Activated CD8-positive, alpha-beta T cell treated with anti-CD3 and anti-CD28 coated beads for 36 hours (primary cell): Measurements from ENCODE around the gene OSBPL7. TPM values are rescaled to one million over a fixed set of nuclear protein-coding genes. Genes with fewer than 3 reads are reported as not detected.
A peak's percentile ranks its signal among the peaks of the same experiment; 100 is the strongest.

Experiments
- ATAC-seq: fragments of 200-7000 bp; cut with Tn5 transposase; one replicate; pipeline ENCODE4 v1.10.0; 2021; ENCODE audit warnings: mild to moderate bottlenecking, moderate library complexity
- CTCF ChIA-PET: fragments of 350-600 bp; sonication (Branson Sonifier 250); formaldehyde crosslinking; loops from one replicate; lab custom pipeline; 2021; ENCODE audit warnings: antibody characterized with exemption; lab: Charles Lee
- POLR2A ChIA-PET: fragments of 350-600 bp; sonication (Branson Sonifier 250); formaldehyde crosslinking; loops from one replicate; lab custom pipeline; 2021; ENCODE audit warnings: antibody characterized with exemption; lab: Charles Lee
- DNase-seq: peaks from one replicate; pipeline ENCODE4 v3.0.0-alpha.2; 2020
- H3K27ac Mint-ChIP-seq: one replicate; pipeline ENCODE4 v1.8.0; 2021; ENCODE audit warnings: mild to moderate bottlenecking, mixed read lengths
- H3K27me3 Mint-ChIP-seq: one replicate; pipeline ENCODE4 v1.8.0; 2021; ENCODE audit warnings: mixed read lengths
- H3K36me3 Mint-ChIP-seq: one replicate; pipeline ENCODE4 v1.8.0; 2021; ENCODE audit warnings: low read depth, mixed read lengths
- H3K4me1 Mint-ChIP-seq: one replicate; pipeline ENCODE4 v1.8.0; 2021; ENCODE audit warnings: low read depth, mixed read lengths
- H3K4me3 Mint-ChIP-seq: one replicate; pipeline ENCODE4 v1.8.0; 2021; ENCODE audit warnings: mild to moderate bottlenecking, moderate library complexity, mixed read lengths
- H3K9me3 Mint-ChIP-seq: one replicate; pipeline ENCODE4 v1.8.0; 2021; ENCODE audit warnings: mixed read lengths
- CTCF ChIP-seq: fragments of 200-600 bp; IDR thresholded peaks from one replicate; pipeline ENCODE4 v1.8.0; 2022; ENCODE audit warnings: antibody characterized with exemption, mild to moderate bottlenecking
- intact Hi-C: fragments of 100-400 bp; cut with micrococcal nuclease; formaldehyde crosslinking; loops from one replicate; pipeline ENCODE4 v1.10.0; 2022
- total RNA-seq, 2 experiments: library from RNA; stranded (reverse); gene quantifications; one replicate each; pipeline ENCODE4 v1.2.3, GENCODE V29; 2021

Gene OSBPL7
- total RNA-seq, 2 experiments from 2014 or later = 18.0 to 19.8 TPM

- DNase-seq (no peak), ATAC-seq (no peak)
- POLR2A ChIA-PET = interaction anchor here (1.3 to 2.3 kb wide), 2 partner anchors 46 to 57 kb away, joined by 5 to 7 read pairs; no protein-coding TSS in a partner anchor
- intact Hi-C loops = no loop called here
- Mint-ChIP-seq H3K36me3 (no peaks in the 10 kb centered on the region), H3K9me3 (no peaks in the 10 kb centered on the region), H3K4me1 (peaks cover 46% of the 10 kb centered on the region), H3K4me3 (no peak overlapping the region), H3K27ac (no peak overlapping the region), H3K27me3 (peaks cover under 1% of the 10 kb centered on the region)
- no peak for TF ChIP-seq CTCF
- CTCF ChIA-PET = interaction anchor here (20.8 kb wide), 1 partner anchor 48 kb away, joined by 586 read pairs; the partner anchor contains the start of gene SP2
These were observed 17.0 kb upstream of the OSBPL7 start for GRCh38 chr17:47838636-47839035.

- peaks cover 42% of the 10 kb centered on the region for H3K4me1 Mint-ChIP-seq
- no peaks in the 10 kb centered on the region for H3K36me3 Mint-ChIP-seq
- ChIA-PET CTCF (interaction anchor here (1.0 to 20.8 kb wide), 2 partner anchors 49 to 112 kb away, joined by 4 to 586 read pairs; partner anchors contain the start of gene SP2), POLR2A (interaction anchor here (0.7 to 1.7 kb wide), 4 partner anchors 9 to 58 kb away, joined by 3 to 4 read pairs (median 3); no protein-coding TSS in a partner anchor)
- DNase-seq (no peak), ATAC-seq (no peak)
- H3K27me3 Mint-ChIP-seq = no peaks in the 10 kb centered on the region
- H3K27ac Mint-ChIP-seq = no peak overlapping the region
- no peaks in the 10 kb centered on the region for H3K9me3 Mint-ChIP-seq
- no peak overlapping the region for H3K4me3 Mint-ChIP-seq
- TF ChIP-seq CTCF = no peak
- intact Hi-C loops = no loop called here
These were observed 15.9 kb upstream of the OSBPL7 start for GRCh38 chr17:47837401-47838039.

- ChIA-PET CTCF (interaction anchor here (20.8 kb wide), 1 partner anchor 50 kb away, joined by 586 read pairs; the partner anchor contains the start of gene SP2), POLR2A (interaction anchor here (1.2 to 2.1 kb wide), 4 partner anchors 10 to 59 kb away, joined by 3 to 5 read pairs (median 4); partner anchors contain the start of gene SP2)
- no peaks in the 10 kb centered on the region for H3K9me3 Mint-ChIP-seq
- H3K4me3 Mint-ChIP-seq = no peak overlapping the region
- no peak for ATAC-seq
- H3K36me3 Mint-ChIP-seq = no peaks in the 10 kb centered on the region
- DNase-seq = no peak
- intact Hi-C loops = no loop called here
- no peak for TF ChIP-seq CTCF
- peaks cover 41% of the 10 kb centered on the region for H3K4me1 Mint-ChIP-seq
- no peak overlapping the region for H3K27ac Mint-ChIP-seq
- no peaks in the 10 kb centered on the region for H3K27me3 Mint-ChIP-seq
These were observed 15.0 kb upstream of the OSBPL7 start for GRCh38 chr17:47836601-47837000.

- Mint-ChIP-seq H3K4me1 (peaks cover 36% of the 10 kb centered on the region), H3K27me3 (no peaks in the 10 kb centered on the region), H3K4me3 (no peak overlapping the region), H3K36me3 (peaks cover 3% of the 10 kb centered on the region), H3K9me3 (no peaks in the 10 kb centered on the region), H3K27ac (no peak overlapping the region)
- no peak for ATAC-seq
- ChIA-PET POLR2A (interaction anchor here (1.5 to 1.6 kb wide), 3 partner anchors 16 to 114 kb away, joined by 3 to 4 read pairs (median 4); partner anchors contain the start of gene SP6), CTCF (interaction anchor here (1.1 to 20.8 kb wide), 5 partner anchors 8 to 136 kb away, joined by 3 to 586 read pairs (median 4); partner anchors contain the start of genes CDK5RAP3 and SP2)
- no peak for TF ChIP-seq CTCF
- DNase-seq = no peak
- intact Hi-C loops = no loop called here
These were observed 13.2 kb upstream of the OSBPL7 start for GRCh38 chr17:47834756-47835155.

GRCh38 chr17:47831934-47832327, 10.3 kb upstream of the OSBPL7 start:
- intact Hi-C loops = no loop called here
- no peak for TF ChIP-seq CTCF
- DNase-seq (no peak), ATAC-seq (no peak)
- Mint-ChIP-seq H3K4me3 (peak overlapping the region; percentile 91), H3K36me3 (peaks cover 10% of the 10 kb centered on the region), H3K27me3 (no peaks in the 10 kb centered on the region), H3K4me1 (peaks cover 44% of the 10 kb centered on the region), H3K9me3 (no peaks in the 10 kb centered on the region), H3K27ac (peak overlapping the region; percentile 94)
- POLR2A ChIA-PET = interaction anchor here (0.6 to 1.7 kb wide), 6 partner anchors 10 to 168 kb away, joined by 3 to 9 read pairs (median 5); partner anchors contain the start of gene OSBPL7
- CTCF ChIA-PET = interaction anchor here (0.6 to 3.7 kb wide), 10 partner anchors 9 to 139 kb away, joined by 3 to 25 read pairs (median 4); partner anchors contain the start of genes CDK5RAP3 and SCRN2
